Activated CD8-positive, alpha-beta memory T cell treated with anti-CD3 and anti-CD28 coated beads, Interleukin-2, amount 50 U/mL, for 24 hours (primary cell): ENCODE data around the gene PCSK6.
"Not testable (repeated sequence)": the region's sequence is repeated elsewhere in the genome, so short reads cannot be mapped to it uniquely, and the experiment has no call there.

ENCODE experiments used
- DNase-seq: peaks from one replicate; pipeline ENCODE4 v3.0.0-alpha.2; 2020; ENCODE audit errors: extremely low read depth

The PCSK6 gene

GRCh38 chr15:101357333-101357732, 132.2 kb downstream of the PCSK6 start:
- DNase-seq, result no peak

- not testable (repeated sequence) for DNase-seq
Observed at GRCh38 chr15:101356512-101357172, 132.9 kb downstream of the PCSK6 start.

- no peak for DNase-seq
Observed at GRCh38 chr15:101355678-101356464, 133.6 kb downstream of the PCSK6 start.

GRCh38 chr15:101354891-101355623, 134.4 kb downstream of the PCSK6 start:
- no peak for DNase-seq

GRCh38 chr15:101353240-101353639, 136.3 kb downstream of the PCSK6 start:
- DNase-seq, result no peak

GRCh38 chr15:101351736-101352135, 137.8 kb downstream of the PCSK6 start:
- DNase-seq, result no peak

- no peak for DNase-seq
Observed at GRCh38 chr15:101349047-101349951, 140.2 kb downstream of the PCSK6 start.

- DNase-seq, result no peak
Observed at GRCh38 chr15:101348643-101349042, 140.9 kb downstream of the PCSK6 start.

GRCh38 chr15:101348015-101348414, 141.5 kb downstream of the PCSK6 start:
- DNase-seq, result no peak

- no peak for DNase-seq
Observed at GRCh38 chr15:101347454-101347853, 142.1 kb downstream of the PCSK6 start.

GRCh38 chr15:101346928-101347327, 142.6 kb downstream of the PCSK6 start:
- no peak for DNase-seq

- DNase-seq, result no peak
Observed at GRCh38 chr15:101342056-101342455, 147.5 kb downstream of the PCSK6 start.

- no peak for DNase-seq
Observed at GRCh38 chr15:101338502-101339057, 150.9 kb downstream of the PCSK6 start.

GRCh38 chr15:101337976-101338375, 151.5 kb downstream of the PCSK6 start:
- no peak for DNase-seq

- DNase-seq, result peak; percentile 20
Observed at GRCh38 chr15:101333907-101334789, 155.4 kb downstream of the PCSK6 start.

GRCh38 chr15:101332061-101332467, 157.4 kb downstream of the PCSK6 start:
- DNase-seq, result no peak

- DNase-seq, result no peak
Observed at GRCh38 chr15:101329867-101330380, 159.6 kb downstream of the PCSK6 start.

GRCh38 chr15:101329309-101329863, 160.1 kb downstream of the PCSK6 start:
- DNase-seq, result no peak

- DNase-seq, result no peak
Observed at GRCh38 chr15:101328001-101328400, 161.5 kb downstream of the PCSK6 start.
